Measurements from ENCODE around the gene ICAM1. TPM values are rescaled to one million over a fixed set of nuclear protein-coding genes. Genes with fewer than 3 reads are reported as not detected.

The ICAM1 gene
- polyA plus RNA-seq, 1 donor from 2014 or later = not detected

Small RNA genes within 50 kb of the gene (small RNA-seq; reads per million reads assigned to genes)
- gene AC011511.1 (0 reads per million in 3 experiments), gene AC011511.4 (0 reads per million in 3 experiments), gene MIR4322 (0 reads per million in 3 experiments)

Other genes starting within 250 kb of the ICAM1 start
- 0.66 and 1.2 TPM in 2 replicates for gene SHFL, start 184.8 kb upstream of the ICAM1 start, polyA plus RNA-seq
- not detected in 2 replicates for gene ANGPTL6, start 168.4 kb upstream of the ICAM1 start, polyA plus RNA-seq
- 13.9 and 15.1 TPM in 2 replicates for gene PPAN, start 164.8 kb upstream of the ICAM1 start, polyA plus RNA-seq
- gene P2RY11, start 159.4 kb upstream of the ICAM1 start, polyA plus RNA-seq = 5.4 and 7.6 TPM in 2 replicates
- gene EIF3G, start 151.2 kb upstream of the ICAM1 start, polyA plus RNA-seq = 227 and 241 TPM in 2 replicates
- 41.2 and 58.4 TPM in 2 replicates for gene DNMT1, start 76.2 kb upstream of the ICAM1 start, polyA plus RNA-seq
- gene S1PR2, start 39.8 kb upstream of the ICAM1 start, polyA plus RNA-seq = 6.7 and 7.5 TPM in 2 replicates
- 27.1 and 27.2 TPM in 2 replicates for gene MRPL4, start 18.9 kb upstream of the ICAM1 start, polyA plus RNA-seq
- gene ICAM4, start 15.8 kb downstream of the ICAM1 start, polyA plus RNA-seq = not detected in 2 replicates
- gene ICAM5, start 18.8 kb downstream of the ICAM1 start, polyA plus RNA-seq = 2.3 and 4.1 TPM in 2 replicates
- gene ZGLP1, start 38.7 kb downstream of the ICAM1 start, polyA plus RNA-seq = 22.8 and 45.2 TPM in 2 replicates
- 52.6 and 82.7 TPM in 2 replicates for gene FDX2, start 44.9 kb downstream of the ICAM1 start, polyA plus RNA-seq
- 1.3 and 6.7 TPM in 2 replicates for gene RAVER1, start 62.4 kb downstream of the ICAM1 start, polyA plus RNA-seq
- 0.53 and 1.9 TPM in 2 replicates for gene ICAM3, start 68.5 kb downstream of the ICAM1 start, polyA plus RNA-seq
- gene TYK2, start 109.5 kb downstream of the ICAM1 start, polyA plus RNA-seq = 63.3 and 95.8 TPM in 2 replicates
- 359 and 408 TPM in 2 replicates for gene CDC37, start 132.4 kb downstream of the ICAM1 start, polyA plus RNA-seq
- gene PDE4A, start 149.4 kb downstream of the ICAM1 start, polyA plus RNA-seq = 3.4 and 4.7 TPM in 2 replicates
- gene KEAP1, start 232.2 kb downstream of the ICAM1 start, polyA plus RNA-seq = 39.0 and 47.9 TPM in 2 replicates
- gene S1PR5, start 246.3 kb downstream of the ICAM1 start, polyA plus RNA-seq = not detected in 2 replicates